Fibroblast of peridontal ligament (primary cell): ENCODE results near the gene POLDIP3.
"Not testable (repeated sequence)": the region's sequence is repeated elsewhere in the genome, so short reads cannot be mapped to it uniquely, and the experiment has no call there.

ENCODE experiments used
- DNase-seq: peaks from one replicate; pipeline ENCODE4 v3.0.0-alpha.2; 2010; ENCODE audit errors: extremely low read depth

The POLDIP3 gene

DNA sequence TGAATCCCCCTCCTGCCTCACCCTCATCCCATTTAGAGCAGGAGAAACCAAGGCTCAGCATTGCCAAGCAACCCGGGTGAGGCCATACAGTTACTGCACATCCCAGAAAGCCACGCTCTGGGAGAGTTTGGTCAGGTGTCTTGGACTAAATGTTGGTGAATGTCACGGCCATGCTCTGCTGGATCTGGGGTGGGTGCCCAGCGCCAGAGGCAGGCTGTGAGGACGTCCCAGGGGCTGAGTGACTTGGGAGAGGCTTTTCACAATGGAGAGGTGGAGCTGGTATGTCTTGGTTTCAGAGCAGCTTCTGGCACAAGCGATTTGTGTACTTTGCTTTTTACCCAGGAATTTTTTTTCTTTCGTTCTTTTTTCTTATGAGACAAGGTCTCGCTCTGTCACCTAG lies 54.3 kb downstream of the POLDIP3 start:
- DNase-seq: no peak

DNA sequence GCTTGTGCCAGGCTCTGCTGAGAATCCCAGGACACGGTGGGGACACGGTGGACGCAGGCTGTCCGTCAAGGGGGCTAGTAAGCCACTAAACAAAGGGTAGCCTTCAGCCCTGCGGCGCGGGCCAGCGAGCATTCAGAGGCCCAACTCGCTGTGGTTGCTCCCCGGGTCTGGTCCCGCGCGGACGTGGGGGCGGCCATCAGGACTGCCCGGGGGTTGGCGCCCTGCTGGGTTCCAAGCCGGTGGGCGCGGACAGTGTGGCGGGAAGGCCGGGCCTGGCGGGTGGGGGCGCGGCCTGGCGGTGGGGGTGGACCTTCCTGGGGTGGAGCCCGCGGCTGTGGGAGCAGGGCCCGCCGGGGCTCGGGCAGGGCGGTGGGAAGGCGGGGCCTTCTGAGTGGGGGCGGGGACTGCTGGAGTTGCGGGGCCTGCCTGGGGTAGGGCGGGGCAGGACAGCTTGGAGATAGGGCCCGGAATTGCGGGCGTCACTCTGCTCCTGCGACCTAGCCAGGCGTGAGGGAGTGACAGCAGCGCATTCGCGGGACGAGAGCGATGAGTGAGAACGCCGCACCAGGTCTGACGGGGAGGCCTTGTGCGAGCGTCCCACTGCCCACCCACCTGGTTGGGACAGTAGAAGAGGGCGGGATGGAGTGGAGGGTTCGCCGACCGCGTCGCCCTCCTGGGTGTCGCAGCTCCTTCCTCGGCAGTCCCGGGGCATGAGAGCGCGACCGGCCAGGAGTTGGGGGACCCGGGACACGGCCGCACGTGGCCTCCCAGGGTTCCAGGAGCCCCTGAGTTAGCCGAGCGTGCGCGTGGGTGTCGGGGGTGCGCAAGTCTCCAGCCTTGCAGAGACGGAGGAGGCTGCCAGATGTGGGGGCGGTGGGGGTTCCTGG lies 61.0 kb downstream of the POLDIP3 start, which contains the start of gene SERHL2:
SERHL2 (plus strand) TSS at position 482 of the 887 bp plus-strand sequence; CDS start at position 547, 65 bp downstream.
- peak; percentile 51 for DNase-seq

DNA sequence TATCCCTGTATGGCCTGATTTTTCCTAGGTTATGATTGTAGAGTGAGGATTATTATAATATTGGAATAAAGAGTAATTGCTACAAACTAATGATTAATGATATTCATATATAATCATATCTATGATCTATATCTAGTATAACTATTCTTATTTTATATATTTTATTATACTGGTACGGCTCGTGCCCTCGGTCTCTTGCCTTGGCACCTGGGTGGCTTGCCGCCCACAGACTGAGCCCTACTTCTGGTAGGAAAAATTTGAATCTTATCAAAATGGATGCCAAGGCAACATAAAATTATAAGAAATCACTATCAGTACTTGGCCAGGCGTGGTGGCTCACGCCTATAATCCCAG lies 62.4 kb downstream of the POLDIP3 start:
- DNase-seq: not testable (repeated sequence)

DNA sequence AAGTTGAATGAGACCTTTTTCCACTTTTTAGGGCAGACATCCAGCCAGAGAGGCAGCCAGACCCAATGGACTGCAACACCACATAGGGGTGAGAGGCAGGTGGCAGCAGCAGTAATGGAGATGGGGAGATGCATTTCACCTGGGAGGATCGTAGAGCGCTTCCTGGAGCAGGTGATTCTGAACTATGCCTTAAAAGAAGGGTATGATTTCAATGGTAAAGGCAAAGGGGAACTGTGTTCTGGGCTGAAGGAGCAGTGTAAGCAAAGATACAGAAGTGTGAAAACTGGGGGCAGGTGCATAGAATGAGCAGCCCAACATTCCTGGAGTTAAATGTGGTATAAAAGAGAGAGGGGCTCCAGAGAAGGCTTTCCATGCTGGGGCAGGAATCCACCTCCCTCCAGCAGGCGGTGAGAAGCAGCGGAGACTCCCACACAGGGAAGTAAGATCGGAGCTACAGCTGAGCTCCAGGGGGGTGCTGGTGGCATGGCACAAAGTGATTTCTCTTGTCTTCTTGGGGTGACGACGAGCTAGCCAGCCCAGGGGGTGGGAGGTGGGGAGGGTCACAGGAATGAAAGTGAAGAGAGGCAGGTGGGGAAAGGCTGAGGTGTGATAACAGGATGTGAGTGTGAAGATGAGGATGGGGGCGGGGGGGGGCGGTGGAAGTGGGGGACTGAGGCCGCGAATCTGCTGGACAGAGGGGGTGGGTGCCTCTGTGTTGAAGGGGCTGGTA lies 65.2 kb downstream of the POLDIP3 start:
- DNase-seq: no peak

DNA sequence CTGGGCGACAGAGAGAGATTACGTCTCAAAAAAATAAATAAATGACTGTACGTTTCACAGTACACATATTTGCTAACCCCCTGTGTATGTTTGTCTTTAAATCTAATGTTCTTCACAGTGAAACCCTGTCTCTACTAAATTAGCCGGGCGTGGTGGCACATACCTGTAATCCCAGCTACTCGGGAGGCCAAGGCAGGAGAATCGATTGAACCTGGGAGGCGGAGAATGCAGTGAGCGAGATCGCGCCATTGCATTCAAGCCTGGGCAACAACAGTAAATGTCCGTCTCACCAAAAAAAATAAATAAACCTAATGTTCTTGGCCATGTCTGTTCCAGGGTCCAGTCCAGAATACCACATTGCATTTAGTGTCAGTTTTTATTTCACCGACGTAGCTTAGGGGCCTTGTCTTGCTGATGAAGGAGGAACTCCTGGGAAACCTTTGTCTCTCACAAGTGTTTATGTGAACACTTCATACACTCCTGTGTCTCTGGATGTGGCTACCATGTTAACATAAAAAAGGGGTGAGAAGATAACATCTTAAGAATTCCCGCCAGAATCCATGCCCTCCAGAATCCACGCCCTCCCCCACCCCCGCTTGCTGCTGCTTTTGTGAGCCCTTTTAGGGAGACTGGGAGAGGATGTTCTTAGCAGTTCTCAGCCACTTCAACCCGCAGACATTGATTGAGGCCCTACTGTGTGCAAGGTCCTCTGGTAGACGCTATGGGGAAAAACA lies 65.9 kb downstream of the POLDIP3 start:
- no peak for DNase-seq

DNA sequence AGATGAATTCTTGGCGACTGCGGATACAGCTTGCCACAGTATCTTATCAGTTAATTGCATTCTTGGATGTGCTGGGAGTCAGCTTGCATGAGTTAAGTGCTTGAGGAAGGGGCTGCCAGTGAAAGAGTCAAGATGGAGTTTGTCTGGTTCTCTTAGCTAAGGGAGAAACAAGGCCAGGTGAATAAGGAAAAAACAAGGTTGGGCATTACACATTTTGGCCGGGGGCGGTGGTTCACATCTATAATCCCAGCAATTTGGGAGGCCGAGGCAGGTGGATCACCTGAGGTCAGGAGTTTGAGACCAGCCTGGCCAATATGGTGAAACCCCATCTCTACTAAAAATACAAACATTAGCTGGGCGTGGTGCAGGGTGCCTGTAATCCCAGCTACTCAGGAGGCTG lies 66.6 kb downstream of the POLDIP3 start:
- DNase-seq: not testable (repeated sequence)

DNA sequence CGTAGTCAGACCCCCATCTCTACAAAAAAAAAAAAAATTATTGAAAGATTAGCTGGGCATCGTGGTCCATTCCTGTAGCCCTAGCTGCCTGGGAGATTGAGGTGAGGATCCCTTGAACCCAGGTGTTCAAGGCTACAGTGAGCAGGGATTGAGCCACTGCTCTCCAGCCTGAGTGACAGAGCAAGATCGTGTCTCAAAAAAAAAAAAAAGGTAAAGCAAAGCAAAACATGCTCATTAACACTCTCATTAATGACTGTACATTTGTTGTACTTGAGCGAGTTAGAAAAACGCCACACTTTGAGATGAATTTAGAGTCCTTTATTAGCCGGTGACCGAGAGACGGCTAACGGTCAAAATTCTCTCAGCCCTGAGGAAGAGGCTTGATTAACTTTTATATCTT lies 67.1 kb downstream of the POLDIP3 start:
- DNase-seq: no peak

DNA sequence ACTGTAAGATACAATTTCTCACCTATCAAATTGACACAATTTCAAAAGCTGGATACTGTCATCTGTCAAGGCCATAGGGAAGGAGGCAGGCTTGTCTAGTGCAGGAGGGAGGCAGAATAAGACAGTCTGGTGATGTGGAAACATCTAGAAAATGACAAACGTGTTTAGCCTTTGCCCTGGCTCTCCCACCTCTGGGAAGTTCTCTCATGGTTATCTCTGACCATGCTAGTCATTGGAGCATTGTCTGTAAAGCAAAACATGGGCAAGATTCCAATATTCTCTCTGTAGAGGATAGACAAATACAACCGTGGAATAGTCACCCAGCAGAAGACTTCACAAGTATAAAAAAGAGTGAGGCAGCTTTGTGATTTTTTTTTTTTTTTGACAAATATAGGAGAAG lies 70.0 kb downstream of the POLDIP3 start:
- DNase-seq: no peak

DNA sequence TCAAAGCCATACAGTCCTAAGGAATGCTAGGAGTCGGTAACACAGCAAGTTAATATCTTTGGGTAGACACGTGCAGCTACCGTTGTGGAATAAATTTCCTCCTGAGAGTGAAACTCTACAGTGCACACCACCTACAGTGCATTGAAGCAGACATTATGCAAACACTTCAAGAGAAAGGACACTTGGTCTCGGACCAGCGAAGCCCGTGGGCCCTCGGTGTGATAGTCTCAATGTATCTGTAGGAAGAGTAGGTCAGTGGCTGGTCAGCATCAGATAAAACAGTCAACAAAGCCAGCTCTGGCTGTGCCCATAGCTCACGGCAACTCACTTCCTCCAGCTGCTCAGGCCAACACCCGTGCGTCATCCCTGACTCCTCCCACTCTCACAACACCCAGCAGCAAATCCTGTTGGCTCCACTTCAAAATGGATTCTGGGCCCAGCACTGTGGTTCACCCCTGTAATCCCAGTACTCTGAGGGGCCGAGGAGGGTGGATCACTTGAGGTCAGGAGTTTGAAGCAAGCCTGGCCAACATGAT lies 75.4 kb downstream of the POLDIP3 start:
- peak; percentile 37 for DNase-seq

DNA sequence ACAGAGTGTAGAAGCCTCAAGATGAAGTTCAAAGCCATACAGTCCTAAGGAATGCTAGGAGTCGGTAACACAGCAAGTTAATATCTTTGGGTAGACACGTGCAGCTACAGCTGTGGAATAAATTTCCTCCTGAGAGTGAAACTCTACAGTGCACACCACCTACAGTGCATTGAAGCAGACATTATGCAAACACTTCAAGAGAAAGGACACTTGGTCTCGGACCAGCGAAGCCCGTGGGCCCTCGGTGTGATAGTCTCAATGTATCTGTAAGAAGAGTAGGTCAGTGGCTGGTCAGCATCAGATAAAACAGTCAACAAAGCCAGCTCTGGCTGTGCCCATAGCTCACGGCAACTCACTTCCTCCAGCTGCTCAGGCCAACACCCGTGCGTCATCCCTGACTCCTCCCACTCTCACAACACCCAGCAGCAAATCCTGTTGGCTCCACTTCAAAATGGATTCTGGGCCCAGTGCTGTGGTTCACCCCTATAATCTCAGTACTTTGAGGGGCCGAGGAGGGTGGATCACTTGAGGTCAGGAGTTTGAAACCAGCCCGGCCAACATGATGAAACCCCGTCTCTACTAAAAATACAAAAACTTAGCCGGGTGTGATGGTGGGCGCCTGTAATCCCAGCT lies 77.4 kb downstream of the POLDIP3 start:
- not testable (repeated sequence) for DNase-seq

DNA sequence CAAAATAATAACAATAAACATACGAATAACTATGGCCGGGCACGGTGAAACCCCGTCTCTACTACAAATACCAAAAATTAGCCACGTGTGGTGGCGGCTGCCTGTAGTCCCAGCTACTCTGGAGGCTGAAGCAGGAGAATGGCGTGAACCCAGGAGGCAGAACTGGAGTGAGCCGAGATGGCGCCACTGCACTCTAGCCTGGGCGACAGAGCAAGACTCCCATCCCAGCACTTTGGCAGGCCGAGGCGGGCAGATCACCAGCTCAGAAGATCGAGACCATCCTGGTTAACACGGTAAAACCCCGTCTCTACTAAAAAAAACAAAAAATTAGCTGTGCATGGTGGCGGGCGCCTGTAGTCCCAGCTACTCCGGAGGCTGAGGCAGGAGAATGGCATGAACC lies 78.0 kb downstream of the POLDIP3 start:
- not testable (repeated sequence) for DNase-seq

DNA sequence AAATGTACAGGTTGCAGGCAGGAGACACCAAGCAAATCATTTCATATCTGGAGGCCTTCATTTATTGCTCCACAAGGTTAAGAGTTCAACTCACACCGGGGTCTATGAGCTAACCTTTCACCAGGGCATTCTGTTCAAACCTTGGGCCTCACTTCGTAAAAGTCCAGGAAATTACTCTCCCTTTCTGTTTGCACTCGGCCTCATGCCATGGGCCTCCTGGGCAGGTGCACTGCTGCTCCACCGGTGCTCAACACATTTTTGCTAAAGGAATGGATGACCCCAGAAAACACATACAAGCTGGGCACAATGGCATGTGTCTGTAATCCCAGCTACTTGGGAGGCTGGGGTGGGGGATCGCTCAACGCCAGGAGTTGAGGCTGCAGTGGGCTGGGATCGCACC lies 78.5 kb downstream of the POLDIP3 start:
- DNase-seq: no peak

DNA sequence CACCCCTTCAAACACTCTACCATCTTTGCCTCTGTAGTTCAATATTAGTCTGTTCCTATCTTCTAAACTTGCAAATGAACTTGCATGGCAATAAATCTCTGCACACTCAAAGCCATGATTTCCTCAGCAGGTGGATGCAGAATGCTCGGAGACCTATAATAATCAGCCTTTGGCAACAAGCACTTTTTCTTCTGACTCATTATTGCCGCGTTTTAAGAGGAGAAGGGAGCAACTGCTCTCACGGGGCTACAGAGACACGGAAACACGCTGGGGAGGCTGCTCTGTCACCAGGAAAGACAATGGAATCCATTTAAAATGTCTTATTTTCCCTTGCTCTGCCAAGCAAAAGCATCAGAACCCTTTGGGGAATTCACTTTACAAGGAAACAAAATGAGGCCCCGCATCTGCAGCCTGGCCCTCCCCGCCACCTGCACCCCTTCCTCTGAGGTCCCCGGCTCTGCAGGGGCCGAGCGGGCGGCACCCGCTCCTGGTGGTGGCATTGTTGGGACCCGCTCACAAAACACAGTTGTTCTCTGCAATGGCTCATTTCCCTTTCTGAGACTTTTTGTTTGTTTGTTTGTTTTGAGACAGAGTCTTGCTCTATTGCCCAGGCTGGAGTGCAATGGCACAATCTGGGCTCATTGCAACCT lies 79.5 kb downstream of the POLDIP3 start:
- not testable (repeated sequence) for DNase-seq
